NCI-H2171 (cell line): ENCODE data around the gene PIEZO2.
A peak's percentile ranks its signal among the peaks of the same experiment; 100 is the strongest.

Source experiments
- DNase-seq: peaks from one replicate; lab custom pipeline; 2025; lab: John Stamatoyannopoulos, UW

The PIEZO2 gene

DNA sequence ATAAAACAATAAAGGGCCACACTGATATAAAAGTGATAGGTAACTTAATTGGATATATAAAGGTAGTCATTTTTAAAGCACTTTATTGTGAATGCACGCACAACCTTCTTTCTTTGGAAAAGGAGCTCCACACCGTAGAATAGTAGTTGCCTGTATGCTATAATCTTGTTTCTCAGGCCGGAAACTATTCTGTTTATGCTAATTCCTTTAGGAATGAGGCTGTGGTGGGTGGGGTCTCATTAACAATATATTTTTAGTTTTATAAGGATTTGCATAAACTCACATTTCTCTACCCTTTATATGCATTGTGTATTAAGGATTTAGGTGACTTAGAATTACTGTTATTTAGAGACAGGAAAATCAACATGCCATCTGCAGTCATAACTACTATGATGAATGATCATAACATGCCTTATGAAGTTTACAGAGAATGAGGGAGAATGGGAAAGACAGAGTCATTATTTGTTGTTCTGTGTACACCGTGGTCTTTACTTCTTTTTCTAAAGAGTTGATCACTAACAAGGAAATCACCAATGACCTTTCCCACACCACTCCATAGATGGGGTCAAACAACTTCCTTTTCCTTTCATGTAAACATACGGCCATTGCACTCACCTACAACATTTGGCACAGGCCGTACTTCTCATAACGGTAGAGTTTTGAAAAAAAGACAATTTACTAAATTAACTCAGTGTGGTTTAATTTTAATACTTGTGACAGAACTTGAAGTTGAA lies 84.5 kb downstream of the PIEZO2 start:
- DNase-seq = no peak

DNA sequence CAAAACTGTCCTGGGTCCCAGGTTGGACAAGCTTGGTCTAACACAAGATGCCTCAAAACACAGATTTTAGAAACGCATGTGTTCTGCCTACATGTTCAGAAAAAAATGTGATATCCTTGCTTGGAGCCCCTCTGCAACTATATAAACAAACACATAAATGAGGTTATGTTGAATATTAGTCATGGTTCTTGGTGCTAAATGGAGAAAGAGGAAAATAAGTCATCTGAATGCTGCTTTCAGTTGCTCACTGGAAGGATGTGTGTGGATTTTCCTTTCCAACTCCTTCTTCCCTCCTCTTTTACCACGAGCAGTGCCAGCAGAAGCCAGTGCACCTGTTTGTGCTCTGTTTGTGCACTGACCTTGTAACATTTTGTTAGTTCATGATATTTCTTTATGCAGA lies 85.3 kb downstream of the PIEZO2 start:
- no peak for DNase-seq

- DNase-seq = no peak
Measured at GRCh38 chr18:11055721-11056120, 93.6 kb downstream of the PIEZO2 start.

- DNase-seq = no peak
Measured at GRCh38 chr18:11054497-11054896, 94.9 kb downstream of the PIEZO2 start.

- no peak for DNase-seq
Measured at GRCh38 chr18:11053293-11053692, 96.1 kb downstream of the PIEZO2 start.

- DNase-seq = no peak
Measured at GRCh38 chr18:11052800-11053199, 96.6 kb downstream of the PIEZO2 start.

- no peak for DNase-seq
Measured at GRCh38 chr18:11051462-11051861, 97.9 kb downstream of the PIEZO2 start.

GRCh38 chr18:11050966-11051365 lies 98.4 kb downstream of the PIEZO2 start:
- no peak for DNase-seq

DNA sequence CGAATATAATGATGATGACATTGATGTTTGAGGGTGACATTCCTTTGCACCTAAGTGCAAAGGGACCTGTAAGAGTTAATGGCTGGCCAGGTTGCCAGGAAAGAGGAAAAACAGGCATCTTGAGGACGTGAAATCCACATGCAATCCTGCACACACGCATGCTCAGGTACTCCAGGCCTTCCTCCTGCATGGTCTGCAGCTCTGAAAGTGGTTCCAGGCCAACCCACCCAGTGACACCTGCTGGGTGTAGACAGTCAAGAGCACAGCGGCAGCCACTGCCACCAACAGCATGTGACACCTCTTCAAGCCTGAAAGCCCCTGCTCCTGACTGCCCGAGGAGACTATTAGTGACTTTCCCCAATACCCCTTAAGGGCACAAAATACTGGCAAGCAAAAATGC lies 101.6 kb downstream of the PIEZO2 start:
- DNase-seq = no peak

GRCh38 chr18:11047156-11047555 lies 102.2 kb downstream of the PIEZO2 start:
- DNase-seq = no peak

DNA sequence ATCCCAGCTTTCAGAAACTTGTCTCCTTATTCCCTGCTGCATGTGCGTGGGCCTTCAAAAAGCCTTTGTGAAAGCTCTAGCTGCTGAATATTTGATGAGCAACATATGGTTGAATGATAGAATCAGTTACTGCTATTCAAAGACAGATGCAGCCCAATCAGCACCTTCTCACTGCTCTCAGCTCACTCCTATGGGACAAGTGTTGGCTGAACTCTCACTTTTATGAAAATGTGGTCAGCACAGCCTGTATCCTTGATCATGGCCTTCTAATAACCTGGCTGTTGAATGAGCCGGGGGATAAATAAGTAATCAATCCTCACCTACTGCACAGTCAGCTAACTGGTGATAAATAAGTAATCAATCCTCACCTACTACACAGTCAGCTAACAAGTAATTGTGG lies 103.2 kb downstream of the PIEZO2 start:
- DNase-seq = peak; percentile 23

GRCh38 chr18:11043694-11044093 lies 105.7 kb downstream of the PIEZO2 start:
- DNase-seq = no peak

DNA sequence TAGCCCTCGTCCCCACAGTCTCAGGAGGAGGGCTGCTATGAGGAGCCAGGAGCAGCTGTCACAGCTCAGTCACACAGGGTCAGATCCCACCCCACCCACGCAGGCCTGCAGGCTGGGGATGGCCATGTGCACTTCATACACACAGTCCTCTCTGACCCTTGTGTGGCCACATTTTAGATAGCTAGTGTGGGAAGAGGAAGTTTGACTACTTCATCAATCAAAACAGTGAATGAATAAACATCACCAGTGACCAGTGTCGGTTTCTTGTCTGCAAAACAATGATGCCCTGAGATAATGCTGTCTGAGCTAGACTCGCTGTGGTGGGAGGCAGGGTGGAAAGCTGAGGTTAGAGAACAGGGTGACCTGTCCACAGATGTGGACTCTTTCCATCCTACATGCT lies 107.1 kb downstream of the PIEZO2 start:
- no peak for DNase-seq

- peak; percentile 15 for DNase-seq
Measured at GRCh38 chr18:11040823-11041656, 108.3 kb downstream of the PIEZO2 start.

DNA sequence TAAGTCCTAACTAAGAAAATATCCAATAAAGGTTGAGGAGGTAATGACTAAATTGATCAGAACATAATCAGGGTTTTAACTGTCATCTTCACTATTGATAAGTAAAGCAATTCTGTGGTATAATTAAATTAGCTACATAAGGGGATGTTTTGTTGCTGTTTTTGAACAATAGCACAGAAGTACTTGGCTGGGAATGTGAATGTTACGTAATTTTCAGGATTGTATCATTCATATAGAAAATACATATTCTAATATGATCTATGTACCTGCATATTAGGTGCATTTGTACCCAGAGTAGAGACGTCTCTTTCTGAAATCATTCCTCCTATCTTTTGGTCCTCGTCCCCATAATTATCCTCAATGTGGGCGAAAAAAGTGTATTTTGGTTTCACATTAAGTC lies 109.0 kb downstream of the PIEZO2 start:
- no peak for DNase-seq

DNA sequence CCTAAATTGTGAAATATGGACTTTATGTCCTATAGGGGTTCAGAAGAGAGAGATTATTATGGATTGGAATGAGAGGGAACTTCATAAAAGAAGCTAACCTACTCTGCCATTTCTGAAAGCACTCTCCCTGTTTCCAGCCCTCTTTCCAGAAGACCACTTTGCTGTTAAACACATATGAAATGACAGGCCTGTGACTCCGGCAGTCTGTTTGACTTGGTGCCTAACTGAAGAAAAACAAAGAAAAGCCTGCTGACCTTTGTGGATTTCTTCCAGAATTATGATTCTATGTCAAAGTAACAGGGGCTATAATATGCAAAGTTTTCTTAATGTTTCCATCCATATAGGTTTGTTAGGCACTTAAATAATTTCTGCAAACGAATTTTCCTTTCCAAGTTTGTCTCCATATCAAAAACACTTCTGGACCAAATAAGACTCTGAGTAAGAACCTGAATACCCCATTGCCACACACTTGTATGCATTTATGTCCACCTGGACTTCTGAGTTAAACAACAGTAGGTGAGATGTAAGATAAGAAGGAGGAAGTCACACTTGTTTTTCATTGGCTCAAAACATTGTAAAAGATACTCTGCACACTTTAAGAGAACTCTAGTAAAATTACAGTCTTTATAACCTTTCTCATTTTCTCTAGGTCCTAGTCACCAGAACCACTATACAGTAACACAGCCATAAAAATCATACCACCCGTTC lies 111.7 kb downstream of the PIEZO2 start:
- DNase-seq = no peak

DNA sequence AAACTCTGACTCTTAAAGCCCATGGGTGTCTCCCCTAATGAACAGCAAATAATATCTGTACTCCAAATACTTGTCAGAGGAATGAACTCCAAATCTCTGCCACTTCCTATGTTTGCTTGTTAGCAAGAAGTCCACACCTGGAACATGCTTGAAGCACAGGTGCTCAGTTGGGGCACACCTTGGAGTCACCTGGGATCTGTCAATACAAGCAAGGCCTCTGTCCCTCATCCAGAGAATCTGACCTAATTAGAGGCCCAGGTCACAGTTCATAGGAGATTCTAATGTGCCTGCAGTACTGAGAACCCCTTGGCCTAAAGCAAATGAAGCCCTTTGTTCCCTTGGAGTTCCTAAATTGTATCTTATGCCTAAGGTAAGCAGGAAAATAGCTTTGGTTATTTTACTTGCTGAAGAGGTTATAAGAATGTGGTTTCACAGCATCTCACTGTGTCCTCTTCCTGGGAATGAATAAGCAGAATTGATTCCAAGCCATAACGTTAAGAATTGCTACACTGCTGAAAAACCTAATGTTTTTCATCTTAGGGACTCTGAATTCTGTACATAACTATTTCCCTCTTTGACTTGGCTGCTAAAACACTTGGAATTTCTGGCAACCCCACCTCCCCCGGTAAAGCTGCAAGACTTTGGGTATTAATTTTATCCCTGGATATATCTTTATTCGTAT lies 113.4 kb downstream of the PIEZO2 start:
- DNase-seq = no peak

DNA sequence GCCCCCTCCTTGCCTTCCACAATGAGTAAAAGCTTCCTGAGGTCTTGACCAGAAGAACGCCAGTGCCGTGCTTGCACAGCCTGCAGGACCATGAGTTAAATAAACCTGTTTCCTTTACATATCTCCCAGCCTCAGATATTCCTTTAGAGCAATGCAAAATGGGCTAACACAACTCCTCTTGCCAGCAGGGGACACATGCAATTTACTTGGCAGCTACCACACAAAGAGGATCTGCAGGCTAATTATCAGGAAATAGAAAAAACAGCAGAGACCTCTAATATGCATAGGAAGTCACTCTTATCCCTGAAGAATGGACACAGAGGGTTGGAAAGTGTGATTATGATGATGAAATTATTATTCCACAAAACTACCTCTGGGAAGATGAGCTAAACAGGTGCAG lies 114.0 kb downstream of the PIEZO2 start:
- no peak for DNase-seq

GRCh38 chr18:11034884-11035283 lies 114.5 kb downstream of the PIEZO2 start:
- DNase-seq = no peak

DNA sequence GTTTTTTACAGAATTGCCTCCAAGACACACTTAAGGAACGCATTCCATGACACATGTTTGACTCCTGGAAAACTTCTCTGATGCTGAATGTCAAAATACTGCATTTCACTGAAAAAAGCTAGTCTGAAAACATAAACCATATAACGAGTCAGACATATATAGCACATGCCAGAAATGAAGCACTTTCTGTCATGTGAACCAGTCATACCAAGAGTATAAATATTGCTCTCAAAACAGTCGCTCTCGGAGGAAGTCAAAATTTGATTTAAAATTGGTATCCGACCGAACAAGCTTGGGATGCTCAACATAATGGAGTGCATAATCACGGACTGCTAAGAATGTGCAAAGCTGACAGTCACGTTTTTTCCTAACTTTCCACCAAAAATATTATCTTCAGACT lies 115.9 kb downstream of the PIEZO2 start:
- no peak for DNase-seq

- DNase-seq = no peak
Measured at GRCh38 chr18:11031966-11032365, 117.4 kb downstream of the PIEZO2 start.

- DNase-seq = no peak
Measured at GRCh38 chr18:11029021-11029420, 120.3 kb downstream of the PIEZO2 start.
